Fibroblast of mammary gland (primary cell): ENCODE data around the gene BAG3.

Source experiments
- DNase-seq: peaks from one replicate; pipeline ENCODE4 v3.0.0-alpha.2; 2010; ENCODE audit warnings: low read depth
- H3K4me3 ChIP-seq: 2 replicates; pipeline ENCODE4 v1.5.1; 2011; ENCODE audit warnings: low read depth, mild to moderate bottlenecking, low read length, moderate library complexity; ENCODE audit not compliant: control insufficient read depth
- TF ChIP-seq, protein P1 (sequence below): conservative IDR thresholded peaks from 2 replicates; pipeline ENCODE4 v1.5.1; 2011; ENCODE audit warnings: low read depth, low read length, inconsistent platforms; ENCODE audit not compliant: control insufficient read depth, insufficient read depth

Gene BAG3

DNA sequence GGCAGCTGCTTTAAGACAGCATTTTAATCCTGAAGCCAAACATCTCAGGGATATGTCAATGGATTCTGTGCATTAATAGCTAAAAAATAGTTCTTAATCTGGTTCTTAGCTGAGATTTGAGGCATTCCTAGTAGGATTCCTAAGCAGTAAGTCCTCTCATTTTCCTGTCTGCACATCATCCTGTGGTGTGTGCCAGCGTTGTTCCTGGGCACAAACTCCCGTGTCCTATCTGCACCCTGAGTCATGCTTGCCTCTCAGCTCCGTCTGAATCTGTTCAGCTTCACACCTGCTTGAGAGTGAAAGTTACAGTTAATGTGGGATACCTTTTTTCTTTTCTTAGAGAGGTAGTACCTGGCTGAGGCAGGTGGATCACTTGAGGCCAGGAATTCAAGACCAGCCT lies 19.5 kb downstream of the BAG3 start:
- TF ChIP-seq, protein P1, sequence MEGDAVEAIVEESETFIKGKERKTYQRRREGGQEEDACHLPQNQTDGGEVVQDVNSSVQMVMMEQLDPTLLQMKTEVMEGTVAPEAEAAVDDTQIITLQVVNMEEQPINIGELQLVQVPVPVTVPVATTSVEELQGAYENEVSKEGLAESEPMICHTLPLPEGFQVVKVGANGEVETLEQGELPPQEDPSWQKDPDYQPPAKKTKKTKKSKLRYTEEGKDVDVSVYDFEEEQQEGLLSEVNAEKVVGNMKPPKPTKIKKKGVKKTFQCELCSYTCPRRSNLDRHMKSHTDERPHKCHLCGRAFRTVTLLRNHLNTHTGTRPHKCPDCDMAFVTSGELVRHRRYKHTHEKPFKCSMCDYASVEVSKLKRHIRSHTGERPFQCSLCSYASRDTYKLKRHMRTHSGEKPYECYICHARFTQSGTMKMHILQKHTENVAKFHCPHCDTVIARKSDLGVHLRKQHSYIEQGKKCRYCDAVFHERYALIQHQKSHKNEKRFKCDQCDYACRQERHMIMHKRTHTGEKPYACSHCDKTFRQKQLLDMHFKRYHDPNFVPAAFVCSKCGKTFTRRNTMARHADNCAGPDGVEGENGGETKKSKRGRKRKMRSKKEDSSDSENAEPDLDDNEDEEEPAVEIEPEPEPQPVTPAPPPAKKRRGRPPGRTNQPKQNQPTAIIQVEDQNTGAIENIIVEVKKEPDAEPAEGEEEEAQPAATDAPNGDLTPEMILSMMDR = no peak
- H3K4me3 ChIP-seq = no peak overlapping the region
- no peak for DNase-seq

GRCh38 chr10:119671381-119671780 lies 20.2 kb downstream of the BAG3 start:
- DNase-seq = no peak

DNA sequence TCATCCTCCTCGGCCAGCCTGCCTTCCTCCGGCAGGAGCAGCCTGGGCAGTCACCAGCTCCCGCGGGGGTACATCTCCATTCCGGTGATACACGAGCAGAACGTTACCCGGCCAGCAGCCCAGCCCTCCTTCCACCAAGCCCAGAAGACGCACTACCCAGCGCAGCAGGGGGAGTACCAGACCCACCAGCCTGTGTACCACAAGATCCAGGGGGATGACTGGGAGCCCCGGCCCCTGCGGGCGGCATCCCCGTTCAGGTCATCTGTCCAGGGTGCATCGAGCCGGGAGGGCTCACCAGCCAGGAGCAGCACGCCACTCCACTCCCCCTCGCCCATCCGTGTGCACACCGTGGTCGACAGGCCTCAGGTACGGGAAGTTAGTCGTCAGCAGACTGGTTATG lies 21.1 kb downstream of the BAG3 start:
- TF ChIP-seq, protein P1 = no peak
- H3K4me3 ChIP-seq = no peak overlapping the region

More at GRCh38 chr10:119671381-119671780, 20.2 kb downstream of the BAG3 start:
- H3K4me3 ChIP-seq = no peak overlapping the region
- TF ChIP-seq, protein P1 = no peak

DNA sequence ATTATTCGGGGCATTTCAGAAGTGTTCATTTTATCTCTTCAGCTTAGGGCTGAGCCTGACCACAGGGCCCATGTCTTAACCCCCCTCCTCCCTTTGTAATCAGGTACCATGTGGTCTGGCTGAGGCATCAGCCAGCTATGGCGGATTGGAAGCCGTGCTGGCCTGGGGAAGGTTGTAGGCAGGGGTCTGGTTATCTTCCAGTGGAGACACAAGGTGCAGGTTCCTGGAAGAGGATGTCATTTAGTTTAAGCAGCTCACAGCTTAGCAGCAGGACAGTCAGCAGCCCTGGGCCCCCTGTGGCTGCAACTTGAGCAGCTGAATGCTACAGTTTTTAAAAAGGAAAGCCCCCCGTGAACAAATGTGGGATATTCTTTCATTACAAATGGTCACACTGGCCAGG lies 22.1 kb downstream of the BAG3 start:
- no peak overlapping the region for H3K4me3 ChIP-seq
- TF ChIP-seq, protein P1 = no peak
- no peak for DNase-seq

More for the DNA sequence above, 21.1 kb downstream of the BAG3 start:
- DNase-seq = no peak

DNA sequence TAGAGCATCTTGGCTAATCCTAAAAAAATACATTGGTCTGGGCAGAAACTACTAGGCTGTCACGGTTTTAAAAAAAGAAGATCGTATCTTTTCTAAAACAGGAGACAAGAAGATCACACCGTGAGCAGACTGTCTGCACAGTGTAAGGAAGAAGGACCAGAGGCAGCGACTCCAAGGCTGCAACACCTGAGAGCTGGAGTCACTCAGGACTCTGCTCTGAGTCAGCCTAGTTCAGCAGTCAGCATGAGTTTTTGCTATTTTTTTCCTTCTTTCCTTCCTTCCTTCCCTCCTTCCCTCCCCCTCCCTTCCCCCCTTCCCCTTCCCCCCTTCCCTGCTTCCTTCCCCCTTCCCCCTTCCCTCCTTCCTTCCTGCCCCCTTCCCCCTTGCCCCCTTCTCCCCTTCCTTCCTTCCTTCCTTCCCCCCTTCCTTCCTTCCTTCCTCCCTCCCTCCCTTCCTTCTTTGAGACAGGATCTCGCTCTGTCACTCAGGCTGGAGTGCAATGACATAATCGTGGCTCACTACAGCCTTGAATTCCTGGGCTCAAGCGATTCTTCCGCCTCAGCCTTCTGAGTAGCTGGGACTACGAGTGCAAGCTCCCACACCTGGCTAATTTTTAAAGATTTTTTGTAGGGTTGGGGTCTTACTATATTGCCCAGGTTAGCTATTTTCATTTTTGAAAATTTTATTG lies 24.4 kb downstream of the BAG3 start:
- no peak overlapping the region for H3K4me3 ChIP-seq
- TF ChIP-seq, protein P1 = no peak
- DNase-seq = peak; percentile 33

DNA sequence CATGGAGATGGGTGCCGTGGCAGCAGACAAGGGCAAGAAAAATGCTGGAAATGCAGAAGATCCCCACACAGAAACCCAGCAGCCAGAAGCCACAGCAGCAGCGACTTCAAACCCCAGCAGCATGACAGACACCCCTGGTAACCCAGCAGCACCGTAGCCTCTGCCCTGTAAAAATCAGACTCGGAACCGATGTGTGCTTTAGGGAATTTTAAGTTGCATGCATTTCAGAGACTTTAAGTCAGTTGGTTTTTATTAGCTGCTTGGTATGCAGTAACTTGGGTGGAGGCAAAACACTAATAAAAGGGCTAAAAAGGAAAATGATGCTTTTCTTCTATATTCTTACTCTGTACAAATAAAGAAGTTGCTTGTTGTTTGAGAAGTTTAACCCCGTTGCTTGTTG lies 25.9 kb downstream of the BAG3 start:
- TF ChIP-seq, protein P1 = no peak
- no peak for DNase-seq
- H3K4me3 ChIP-seq = no peak overlapping the region
